Measurements from ENCODE around the gene PLCB1.

PLCB1 gene

GRCh38 chr20:8335059-8335458 lies 203.0 kb downstream of the PLCB1 start:
- no peak overlapping the region for H3K4me3 ChIP-seq (ENCODE audit: low read depth in 1 of 2, low read length in 1 of 2)
- TF ChIP-seq, protein P1, sequence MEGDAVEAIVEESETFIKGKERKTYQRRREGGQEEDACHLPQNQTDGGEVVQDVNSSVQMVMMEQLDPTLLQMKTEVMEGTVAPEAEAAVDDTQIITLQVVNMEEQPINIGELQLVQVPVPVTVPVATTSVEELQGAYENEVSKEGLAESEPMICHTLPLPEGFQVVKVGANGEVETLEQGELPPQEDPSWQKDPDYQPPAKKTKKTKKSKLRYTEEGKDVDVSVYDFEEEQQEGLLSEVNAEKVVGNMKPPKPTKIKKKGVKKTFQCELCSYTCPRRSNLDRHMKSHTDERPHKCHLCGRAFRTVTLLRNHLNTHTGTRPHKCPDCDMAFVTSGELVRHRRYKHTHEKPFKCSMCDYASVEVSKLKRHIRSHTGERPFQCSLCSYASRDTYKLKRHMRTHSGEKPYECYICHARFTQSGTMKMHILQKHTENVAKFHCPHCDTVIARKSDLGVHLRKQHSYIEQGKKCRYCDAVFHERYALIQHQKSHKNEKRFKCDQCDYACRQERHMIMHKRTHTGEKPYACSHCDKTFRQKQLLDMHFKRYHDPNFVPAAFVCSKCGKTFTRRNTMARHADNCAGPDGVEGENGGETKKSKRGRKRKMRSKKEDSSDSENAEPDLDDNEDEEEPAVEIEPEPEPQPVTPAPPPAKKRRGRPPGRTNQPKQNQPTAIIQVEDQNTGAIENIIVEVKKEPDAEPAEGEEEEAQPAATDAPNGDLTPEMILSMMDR (IDR thresholded peaks at IDR 0.05): no peak
- no peaks in the 10 kb centered on the region for H3K9me3 ChIP-seq
- H3K4me1 ChIP-seq (ENCODE audit: control insufficient read depth in 1 of 2, insufficient read depth in 1 of 2, low read depth in 1 of 2, low read length in 1 of 2): peaks cover 5 to 8% of the 10 kb centered on the region in 2 experiments
- H3K27ac ChIP-seq: no peak overlapping the region
- H3K27me3 ChIP-seq: no peaks in the 10 kb centered on the region
- no peaks in the 10 kb centered on the region for H3K36me3 ChIP-seq

- TF ChIP-seq, protein P1 (IDR thresholded peaks at IDR 0.05): no peak
- Histone ChIP-seq H3K36me3 (no peaks in the 10 kb centered on the region), H3K4me1 (ENCODE audit: control insufficient read depth in 1 of 2, insufficient read depth in 1 of 2, low read depth in 1 of 2, low read length in 1 of 2) (peaks cover 0 to 2% of the 10 kb centered on the region in 2 experiments), H3K9me3 (no peaks in the 10 kb centered on the region), H3K27me3 (no peaks in the 10 kb centered on the region), H3K4me3 (ENCODE audit: low read depth in 1 of 2, low read length in 1 of 2) (no peak overlapping the region), H3K27ac (no peak overlapping the region)
Measured at GRCh38 chr20:8335495-8336195, 203.6 kb downstream of the PLCB1 start.

GRCh38 chr20:8339349-8339748 lies 207.3 kb downstream of the PLCB1 start:
- H3K9me3 ChIP-seq: no peaks in the 10 kb centered on the region
- H3K36me3 ChIP-seq: no peaks in the 10 kb centered on the region
- no peaks in the 10 kb centered on the region for H3K27me3 ChIP-seq
- H3K4me1 ChIP-seq (ENCODE audit: control insufficient read depth in 1 of 2, insufficient read depth in 1 of 2, low read depth in 1 of 2, low read length in 1 of 2): no peaks in the 10 kb centered on the region
- no peak overlapping the region for H3K4me3 ChIP-seq (ENCODE audit: low read depth in 1 of 2, low read length in 1 of 2)
- TF ChIP-seq, protein P1 (IDR thresholded peaks at IDR 0.05): no peak
- no peak overlapping the region for H3K27ac ChIP-seq

- Histone ChIP-seq H3K27me3 (no peaks in the 10 kb centered on the region), H3K4me1 (ENCODE audit: control insufficient read depth in 1 of 2, insufficient read depth in 1 of 2, low read depth in 1 of 2, low read length in 1 of 2) (no peaks in the 10 kb centered on the region), H3K4me3 (ENCODE audit: low read depth in 1 of 2, low read length in 1 of 2) (no peak overlapping the region), H3K36me3 (no peaks in the 10 kb centered on the region), H3K9me3 (no peaks in the 10 kb centered on the region), H3K27ac (no peak overlapping the region)
- TF ChIP-seq, protein P1 (IDR thresholded peaks at IDR 0.05): no peak
Measured at GRCh38 chr20:8342391-8342790, 210.3 kb downstream of the PLCB1 start.

DNA sequence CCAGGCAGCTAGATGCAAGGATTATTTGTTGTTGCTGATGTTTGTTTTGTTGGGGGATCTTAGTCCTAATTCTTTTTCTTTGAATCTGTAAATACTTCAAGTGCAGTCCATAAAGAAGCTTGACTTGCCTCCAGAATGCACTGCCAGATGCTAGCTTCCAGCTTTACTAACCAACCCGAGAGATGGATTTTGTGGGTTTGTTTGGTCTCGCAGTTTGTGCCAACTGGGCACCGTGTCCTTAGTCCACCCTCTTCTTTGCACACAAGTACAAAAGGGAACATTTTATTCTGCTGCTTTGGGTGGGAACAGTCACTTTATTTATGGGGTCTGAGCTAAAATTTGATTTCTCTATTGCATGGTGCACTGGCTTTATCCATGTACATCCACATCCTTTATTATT lies 212.0 kb downstream of the PLCB1 start:
- no peak overlapping the region for H3K4me3 ChIP-seq (ENCODE audit: low read depth in 1 of 2, low read length in 1 of 2)
- H3K36me3 ChIP-seq: no peaks in the 10 kb centered on the region
- H3K27ac ChIP-seq: no peak overlapping the region
- TF ChIP-seq, protein P1 (IDR thresholded peaks at IDR 0.05): no peak
- no peaks in the 10 kb centered on the region for H3K27me3 ChIP-seq
- H3K4me1 ChIP-seq (ENCODE audit: control insufficient read depth in 1 of 2, insufficient read depth in 1 of 2, low read depth in 1 of 2, low read length in 1 of 2): no peaks in the 10 kb centered on the region
- no peaks in the 10 kb centered on the region for H3K9me3 ChIP-seq

Data from neutrophil (primary cell).